ENCODE measurements around the gene MNAT1. TPM values are rescaled to one million over a fixed set of nuclear protein-coding genes. Genes with fewer than 3 reads are reported as not detected.

The MNAT1 gene
- total RNA-seq, 1 experiment from 2014 or later = 44.6 TPM

GRCh38 chr14:60760644-60761364 lies 26.2 kb downstream of the MNAT1 start:
- H3K4me3 Mint-ChIP-seq (ENCODE audit: low read depth, unreplicated experiment) = no peak overlapping the region
- no peaks in the 10 kb centered on the region for H3K36me3 Mint-ChIP-seq (ENCODE audit: insufficient read depth, unreplicated experiment)
- TF ChIP-seq CTCF (IDR thresholded peaks at IDR 0.05; ENCODE audit: unreplicated experiment) = no peak
- peak overlapping the region; percentile 81 for H3K27ac Mint-ChIP-seq (ENCODE audit: unreplicated experiment)
- H3K9me3 Mint-ChIP-seq (ENCODE audit: low read depth, unreplicated experiment) = no peaks in the 10 kb centered on the region
- peaks cover 49% of the 10 kb centered on the region for H3K4me1 Mint-ChIP-seq (ENCODE audit: low read depth, unreplicated experiment)
- CTCF ChIA-PET = interaction anchor here (1.9 kb wide), 1 partner anchor 14 kb away, joined by 4 read pairs; no protein-coding TSS in a partner anchor
- BruUV-seq (replicated peaks) = no TSS peak
- DNase-seq = peak; percentile 52
- no peaks in the 10 kb centered on the region for H3K27me3 Mint-ChIP-seq (ENCODE audit: unreplicated experiment)
- intact Hi-C loops (cut with micrococcal nuclease; ENCODE audit: unreplicated experiment) = loop anchor here (2.0 to 5.0 kb wide), 2 partner anchors 14 to 39 kb away; partner anchors contain the start of gene SIX4

GRCh38 chr14:60768602-60769001 lies 34.0 kb downstream of the MNAT1 start:
- H3K4me3 Mint-ChIP-seq (ENCODE audit: low read depth, unreplicated experiment) = no peak overlapping the region
- no peak for DNase-seq
- CTCF ChIA-PET = no interaction called here
- H3K9me3 Mint-ChIP-seq (ENCODE audit: low read depth, unreplicated experiment) = peaks cover 2% of the 10 kb centered on the region
- no peak for TF ChIP-seq CTCF (IDR thresholded peaks at IDR 0.05; ENCODE audit: unreplicated experiment)
- H3K4me1 Mint-ChIP-seq (ENCODE audit: low read depth, unreplicated experiment) = peaks cover 7% of the 10 kb centered on the region
- no peaks in the 10 kb centered on the region for H3K36me3 Mint-ChIP-seq (ENCODE audit: insufficient read depth, unreplicated experiment)
- intact Hi-C loops (cut with micrococcal nuclease; ENCODE audit: unreplicated experiment) = no loop called here
- no peaks in the 10 kb centered on the region for H3K27me3 Mint-ChIP-seq (ENCODE audit: unreplicated experiment)
- H3K27ac Mint-ChIP-seq (ENCODE audit: unreplicated experiment) = no peak overlapping the region
- BruUV-seq (replicated peaks) = no TSS peak

GRCh38 chr14:60771117-60771516 lies 36.6 kb downstream of the MNAT1 start:
- Mint-ChIP-seq H3K4me3 (ENCODE audit: low read depth, unreplicated experiment) (no peak overlapping the region), H3K36me3 (ENCODE audit: insufficient read depth, unreplicated experiment) (no peaks in the 10 kb centered on the region), H3K4me1 (ENCODE audit: low read depth, unreplicated experiment) (peaks cover 7% of the 10 kb centered on the region), H3K27ac (ENCODE audit: unreplicated experiment) (no peak overlapping the region), H3K9me3 (ENCODE audit: low read depth, unreplicated experiment) (peaks cover 2% of the 10 kb centered on the region), H3K27me3 (ENCODE audit: unreplicated experiment) (no peaks in the 10 kb centered on the region)
- TF ChIP-seq CTCF (IDR thresholded peaks at IDR 0.05; ENCODE audit: unreplicated experiment) = no peak
- BruUV-seq (replicated peaks) = no TSS peak
- intact Hi-C loops (cut with micrococcal nuclease; ENCODE audit: unreplicated experiment) = no loop called here
- CTCF ChIA-PET = no interaction called here
- DNase-seq = no peak

GRCh38 chr14:60773558-60773957 lies 39.0 kb downstream of the MNAT1 start:
- TF ChIP-seq CTCF (IDR thresholded peaks at IDR 0.05; ENCODE audit: unreplicated experiment) = no peak
- no peaks in the 10 kb centered on the region for H3K36me3 Mint-ChIP-seq (ENCODE audit: insufficient read depth, unreplicated experiment)
- no peak overlapping the region for H3K27ac Mint-ChIP-seq (ENCODE audit: unreplicated experiment)
- H3K27me3 Mint-ChIP-seq (ENCODE audit: unreplicated experiment) = no peaks in the 10 kb centered on the region
- intact Hi-C loops (cut with micrococcal nuclease; ENCODE audit: unreplicated experiment) = no loop called here
- CTCF ChIA-PET = interaction anchor here (0.6 kb wide), 1 partner anchor 11 kb away, joined by 6 read pairs; no protein-coding TSS in a partner anchor
- H3K4me1 Mint-ChIP-seq (ENCODE audit: low read depth, unreplicated experiment) = peaks cover 7% of the 10 kb centered on the region
- no TSS peak for BruUV-seq (replicated peaks)
- no peak overlapping the region for H3K4me3 Mint-ChIP-seq (ENCODE audit: low read depth, unreplicated experiment)
- no peak for DNase-seq
- peaks cover 2% of the 10 kb centered on the region for H3K9me3 Mint-ChIP-seq (ENCODE audit: low read depth, unreplicated experiment)
